T-helper 17 cell (primary cell): Measurements from ENCODE around the gene SMARCD1. TPM values are rescaled to one million over a fixed set of nuclear protein-coding genes. Genes with fewer than 3 reads are reported as not detected.
"Not testable (repeated sequence)": the region's sequence is repeated elsewhere in the genome, so short reads cannot be mapped to it uniquely, and the experiment has no call there.

ENCODE experiments used
- ATAC-seq: fragments of 150-1000 bp; cut with Tn5 transposase; 2 replicates; pipeline ENCODE4 v1.10.0; 2021; ENCODE audit warnings: mild to moderate bottlenecking, moderate library complexity
- DNase-seq, 3 donors: peaks; one replicate each; pipeline versions ENCODE4 v3.0.0 to v3.0.0-alpha.2; 2020 to 2021
- H3K9me3 ChIP-seq: one replicate; pipeline ENCODE4 v1.7.0; 2013; ENCODE audit warnings: low read length, mild to moderate bottlenecking; ENCODE audit not compliant: control insufficient read depth, poor library complexity, severe bottlenecking
- H3K27ac Mint-ChIP-seq: one replicate; pipeline ENCODE4 v1.8.0; 2022; ENCODE audit warnings: mild to moderate bottlenecking, moderate library complexity, mixed read lengths
- H3K27me3 Mint-ChIP-seq: one replicate; pipeline ENCODE4 v1.8.0; 2022; ENCODE audit warnings: mixed read lengths
- H3K36me3 Mint-ChIP-seq: one replicate; pipeline ENCODE4 v1.8.0; 2022; ENCODE audit warnings: low read depth, mixed read lengths
- H3K4me1 Mint-ChIP-seq: one replicate; pipeline ENCODE4 v1.8.0; 2022; ENCODE audit warnings: mild to moderate bottlenecking, mixed read lengths
- H3K4me3 Mint-ChIP-seq: one replicate; pipeline ENCODE4 v1.8.0; 2022; ENCODE audit warnings: mild to moderate bottlenecking, moderate library complexity, mixed read lengths
- total RNA-seq, 4 donors: library from RNA in 2 of 4; stranded (reverse) in 2 of 4; gene quantifications; one replicate each; pipeline ENCODE4 v1.2.3 and lab custom pipeline; 2022 to 2026

SMARCD1 gene
- total RNA-seq, 2 donors from 2014 or later, result 74.0 to 93.6 TPM

DNA sequence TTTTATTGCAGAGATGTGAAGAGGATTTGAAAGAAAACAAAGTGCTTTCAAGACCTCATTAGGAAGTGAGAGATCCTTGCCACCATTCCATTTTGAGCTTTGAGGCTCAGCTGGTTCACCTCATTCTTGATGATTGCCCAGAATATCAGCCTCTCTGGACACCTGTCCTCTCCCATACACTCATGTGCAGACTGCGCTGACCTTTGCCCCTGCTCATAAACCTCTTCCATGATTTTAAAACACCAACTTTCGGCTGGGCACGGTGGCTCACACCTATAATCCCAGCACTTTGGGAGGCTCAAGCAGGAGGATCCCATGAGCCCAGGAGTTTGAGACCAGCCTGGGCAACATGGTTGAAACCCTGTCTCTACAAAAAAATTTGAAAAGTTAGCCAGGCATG, 35.8 kb downstream of the SMARCD1 start:
- H3K9me3 ChIP-seq, result no peaks in the 10 kb centered on the region
- Mint-ChIP-seq H3K27ac (no peak overlapping the region), H3K36me3 (peaks cover 4% of the 10 kb centered on the region), H3K27me3 (no peaks in the 10 kb centered on the region), H3K4me1 (peaks cover 29% of the 10 kb centered on the region), H3K4me3 (no peak overlapping the region)
- ATAC-seq (no peak), DNase-seq (no peak)

DNA sequence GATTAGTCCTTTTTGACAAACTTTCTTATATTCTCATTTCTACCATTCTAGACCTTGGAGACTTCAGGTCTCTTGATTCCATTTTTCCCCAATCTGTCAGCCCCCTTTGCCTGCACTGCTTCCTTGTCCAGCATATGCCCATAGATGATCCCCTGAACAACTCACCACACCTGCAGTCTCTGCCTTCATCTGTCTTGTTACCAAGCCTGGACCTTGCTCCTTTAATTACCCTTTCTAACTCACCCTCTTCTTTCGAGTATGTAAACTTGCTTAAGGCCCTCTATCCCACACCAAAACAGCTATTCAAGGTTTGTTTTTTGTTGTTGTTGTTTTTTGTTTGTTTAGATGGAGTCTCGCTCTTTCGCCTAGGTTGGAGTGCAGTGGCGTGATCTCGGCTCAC, 36.5 kb downstream of the SMARCD1 start:
- peaks cover 4% of the 10 kb centered on the region for H3K36me3 Mint-ChIP-seq

DNA sequence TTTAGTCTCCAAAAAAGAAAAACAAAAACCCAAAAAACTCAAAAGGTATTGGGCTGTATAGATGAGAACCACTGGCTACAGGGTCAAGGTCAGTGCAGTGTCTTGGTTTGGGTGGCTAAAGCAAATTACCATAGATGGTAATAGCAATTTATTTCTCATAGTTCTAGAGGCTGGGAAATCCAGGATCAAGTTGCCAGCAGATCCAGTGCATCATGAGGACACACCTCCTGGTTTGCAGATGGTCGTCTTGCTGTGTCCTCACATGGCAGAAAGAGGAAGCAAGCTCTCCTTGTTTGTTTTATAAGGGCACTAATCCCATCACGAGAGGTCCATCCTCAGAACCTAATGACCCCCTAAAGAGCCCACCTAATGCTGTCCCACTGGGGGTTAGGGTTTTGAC, 38.1 kb downstream of the SMARCD1 start:
- Mint-ChIP-seq H3K27me3 (no peaks in the 10 kb centered on the region), H3K27ac (no peak overlapping the region), H3K4me1 (peaks cover 26% of the 10 kb centered on the region), H3K36me3 (peaks cover 4% of the 10 kb centered on the region), H3K4me3 (no peak overlapping the region)
- ATAC-seq (no peak), DNase-seq (no peak)
- no peaks in the 10 kb centered on the region for H3K9me3 ChIP-seq

More for the DNA sequence above, 36.5 kb downstream of the SMARCD1 start:
- Mint-ChIP-seq H3K4me3 (no peak overlapping the region), H3K4me1 (peaks cover 27% of the 10 kb centered on the region), H3K27ac (peak overlapping the region; percentile 89), H3K27me3 (no peaks in the 10 kb centered on the region)
- ATAC-seq, result no peak
- no peaks in the 10 kb centered on the region for H3K9me3 ChIP-seq
- no peak for DNase-seq

DNA sequence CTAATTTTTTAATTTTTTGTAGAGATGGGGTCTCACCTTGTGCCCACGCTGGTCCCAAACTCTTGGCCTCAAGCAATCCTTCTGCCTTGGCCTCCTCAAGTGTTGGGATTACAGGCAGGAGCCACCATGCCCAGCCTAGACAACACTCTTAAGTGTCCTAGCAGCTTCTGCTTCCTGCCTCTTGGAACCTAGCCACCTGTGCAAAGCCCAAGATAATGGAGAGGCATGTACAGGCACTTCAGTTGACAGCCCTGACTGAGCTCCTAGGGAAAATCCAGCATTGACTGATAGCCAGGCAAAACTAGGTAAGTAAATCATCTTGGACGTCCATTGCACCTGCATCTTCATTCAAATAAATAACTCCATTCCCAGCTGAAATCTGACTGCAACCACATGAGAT, 42.4 kb downstream of the SMARCD1 start:
- peak overlapping the region; percentile 59 for H3K4me3 Mint-ChIP-seq
- peaks cover 23% of the 10 kb centered on the region for H3K4me1 Mint-ChIP-seq
- H3K27me3 Mint-ChIP-seq, result no peaks in the 10 kb centered on the region
- H3K36me3 Mint-ChIP-seq, result peaks cover 3% of the 10 kb centered on the region
- no peaks in the 10 kb centered on the region for H3K9me3 ChIP-seq
- H3K27ac Mint-ChIP-seq, result peak overlapping the region; percentile 57
- ATAC-seq (no peak), DNase-seq (no peak)

DNA sequence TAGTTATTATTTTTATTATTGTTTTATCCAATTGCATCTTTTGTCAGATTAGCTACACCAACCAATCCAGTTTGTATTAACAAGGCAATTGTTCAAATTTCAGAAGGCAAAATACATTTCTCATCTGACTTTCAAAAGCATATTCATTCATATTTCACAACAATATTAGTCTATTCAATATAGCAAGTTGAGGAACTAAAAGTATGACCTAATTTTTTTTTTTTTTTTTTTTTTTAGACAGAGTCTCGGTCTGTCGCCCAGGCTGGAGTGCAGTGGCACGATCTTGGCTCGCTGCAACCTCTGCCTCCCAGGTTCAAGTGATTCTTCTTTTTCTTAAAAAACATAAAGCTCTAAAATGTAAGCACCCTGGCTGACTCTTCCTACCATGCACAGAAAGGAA, 44.1 kb downstream of the SMARCD1 start:
- DNase-seq (no peak), ATAC-seq (no peak)
- peaks cover 25% of the 10 kb centered on the region for H3K4me1 Mint-ChIP-seq
- peaks cover 7% of the 10 kb centered on the region for H3K36me3 Mint-ChIP-seq
- no peak overlapping the region for H3K4me3 Mint-ChIP-seq
- no peaks in the 10 kb centered on the region for H3K9me3 ChIP-seq
- no peaks in the 10 kb centered on the region for H3K27me3 Mint-ChIP-seq
- H3K27ac Mint-ChIP-seq, result peak overlapping the region; percentile 24

DNA sequence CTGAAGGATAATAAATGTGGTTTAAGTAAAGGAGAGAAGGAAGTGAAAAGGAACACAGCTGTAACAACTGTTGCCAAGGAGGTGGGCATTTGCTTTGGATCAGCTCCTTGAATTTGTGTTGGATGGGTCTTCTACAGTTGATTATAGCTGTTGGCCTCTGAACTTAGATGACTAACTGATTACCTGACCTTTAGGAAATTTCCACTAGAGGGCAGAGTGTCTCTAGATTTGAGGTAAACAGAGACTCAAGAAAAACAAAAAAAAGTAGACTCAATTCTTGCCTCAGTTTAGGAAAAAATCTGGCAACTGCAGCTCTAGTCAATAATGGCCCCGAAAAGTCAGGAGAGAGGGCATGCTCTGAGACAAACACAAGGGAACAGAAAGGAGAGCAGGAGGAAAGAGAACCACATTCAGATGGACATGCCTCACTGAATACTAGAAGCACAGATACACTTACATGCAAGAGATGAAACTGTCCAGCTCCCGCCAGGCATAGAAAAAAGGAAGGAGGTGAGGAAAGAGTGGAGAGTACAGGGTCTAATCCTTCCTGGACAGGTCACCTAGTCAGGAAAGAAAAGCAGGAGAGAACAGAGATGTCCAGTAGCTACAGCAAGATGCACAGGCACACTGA, 47.5 kb downstream of the SMARCD1 start:
- peaks cover 15% of the 10 kb centered on the region for H3K36me3 Mint-ChIP-seq
- peaks cover 21% of the 10 kb centered on the region for H3K4me1 Mint-ChIP-seq
- DNase-seq (no peak), ATAC-seq (peak; percentile 74)
- H3K27me3 Mint-ChIP-seq, result no peaks in the 10 kb centered on the region
- H3K27ac Mint-ChIP-seq, result peak overlapping the region; percentile 79
- H3K4me3 Mint-ChIP-seq, result peak overlapping the region; percentile 53
- no peaks in the 10 kb centered on the region for H3K9me3 ChIP-seq

DNA sequence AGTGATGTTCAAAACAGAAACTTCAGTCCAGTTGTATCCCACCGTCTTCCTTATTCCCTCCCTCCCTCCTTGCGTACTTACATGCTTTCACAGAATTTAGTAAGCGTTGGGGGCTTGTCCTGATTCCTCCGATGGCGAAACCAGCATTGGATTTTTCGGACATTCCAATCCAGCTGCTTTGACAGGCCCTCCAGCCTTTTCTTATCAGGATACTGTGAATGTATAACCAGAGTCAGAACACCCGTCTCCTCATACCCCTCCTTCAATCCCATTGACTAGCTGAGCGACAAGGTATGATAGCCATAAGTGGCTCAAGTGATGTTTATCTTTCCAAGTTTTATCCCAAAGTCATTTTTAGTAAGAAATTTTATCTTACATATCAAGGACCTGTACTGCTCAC, 57.9 kb downstream of the SMARCD1 start:
- ATAC-seq, result no peak
- H3K36me3 Mint-ChIP-seq, result no peaks in the 10 kb centered on the region
- H3K4me3 Mint-ChIP-seq, result no peak overlapping the region
- no peak overlapping the region for H3K27ac Mint-ChIP-seq
- H3K27me3 Mint-ChIP-seq, result no peaks in the 10 kb centered on the region
- H3K9me3 ChIP-seq, result no peaks in the 10 kb centered on the region
- H3K4me1 Mint-ChIP-seq, result peaks cover 3% of the 10 kb centered on the region
- DNase-seq, result no peak

DNA sequence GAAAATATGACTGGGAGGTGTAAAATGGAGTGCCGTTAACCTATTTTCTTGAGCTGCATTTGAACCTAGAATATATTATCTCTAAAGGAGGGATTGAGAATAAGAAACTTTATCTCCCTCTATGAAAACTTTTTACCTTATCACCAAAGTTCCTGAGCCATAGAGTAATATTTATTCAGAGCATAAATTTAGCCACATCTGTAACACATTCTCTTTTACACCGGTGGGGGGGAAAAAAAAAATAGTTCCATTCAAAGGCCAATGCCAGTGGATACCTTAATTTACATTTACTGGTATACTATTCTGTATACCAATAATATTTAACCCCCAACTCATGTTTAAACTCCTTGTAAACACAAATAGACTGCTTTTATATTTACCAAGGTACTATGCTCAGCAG, 60.3 kb downstream of the SMARCD1 start:
- Mint-ChIP-seq H3K27me3 (no peaks in the 10 kb centered on the region), H3K4me1 (peaks cover 8% of the 10 kb centered on the region), H3K36me3 (no peaks in the 10 kb centered on the region), H3K27ac (no peak overlapping the region), H3K4me3 (no peak overlapping the region)
- DNase-seq, result no peak
- ATAC-seq, result no peak
- H3K9me3 ChIP-seq, result no peaks in the 10 kb centered on the region

DNA sequence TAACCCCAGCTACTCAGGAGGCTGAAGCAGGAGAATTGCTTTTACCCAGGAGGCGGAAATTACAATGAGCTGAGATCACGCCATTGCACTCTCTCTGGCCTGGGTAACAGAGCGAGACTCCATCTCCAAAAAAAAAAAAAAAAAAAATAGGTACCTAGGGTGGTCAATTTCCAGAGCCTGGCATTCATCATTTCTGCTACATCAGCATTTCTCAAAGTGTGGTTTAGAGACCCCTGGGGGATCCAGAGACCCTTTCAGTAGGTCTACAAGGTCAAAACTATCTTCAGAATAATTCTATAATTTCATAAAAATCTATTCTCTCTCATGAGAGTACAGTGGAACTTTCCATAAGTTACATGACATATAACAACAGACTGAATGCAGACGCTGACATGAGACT, 62.1 kb downstream of the SMARCD1 start:
- H3K27ac Mint-ChIP-seq, result no peak overlapping the region
- no peaks in the 10 kb centered on the region for H3K9me3 ChIP-seq
- no peak for ATAC-seq
- H3K4me3 Mint-ChIP-seq, result no peak overlapping the region
- peaks cover 21% of the 10 kb centered on the region for H3K4me1 Mint-ChIP-seq
- H3K36me3 Mint-ChIP-seq, result peaks cover 2% of the 10 kb centered on the region
- no peak for DNase-seq
- no peaks in the 10 kb centered on the region for H3K27me3 Mint-ChIP-seq

DNA sequence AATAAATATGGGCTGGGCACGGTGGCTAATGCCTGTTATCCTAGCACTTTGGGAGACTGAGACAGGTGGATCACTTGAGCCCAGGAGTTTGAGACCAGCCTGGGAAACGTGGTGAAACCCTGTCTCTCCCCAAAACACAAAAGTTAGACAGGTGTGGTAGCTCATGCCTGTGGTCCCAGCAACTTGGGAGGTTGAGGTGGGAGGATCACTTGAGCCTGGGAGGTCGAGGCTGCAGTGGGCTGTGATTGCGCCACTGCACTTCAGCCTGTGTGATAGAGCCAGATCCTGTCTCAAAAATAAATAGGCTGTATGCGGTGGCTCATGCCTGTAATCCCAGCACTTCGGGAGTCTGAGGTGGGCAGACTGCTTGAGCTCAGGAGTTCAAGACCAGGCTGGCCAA, 62.9 kb downstream of the SMARCD1 start:
- not testable (repeated sequence) for H3K36me3 Mint-ChIP-seq, H3K27me3 Mint-ChIP-seq, H3K27ac Mint-ChIP-seq, ATAC-seq, DNase-seq, H3K9me3 ChIP-seq, H3K4me3 Mint-ChIP-seq
- peaks cover 21% of the 10 kb centered on the region for H3K4me1 Mint-ChIP-seq

DNA sequence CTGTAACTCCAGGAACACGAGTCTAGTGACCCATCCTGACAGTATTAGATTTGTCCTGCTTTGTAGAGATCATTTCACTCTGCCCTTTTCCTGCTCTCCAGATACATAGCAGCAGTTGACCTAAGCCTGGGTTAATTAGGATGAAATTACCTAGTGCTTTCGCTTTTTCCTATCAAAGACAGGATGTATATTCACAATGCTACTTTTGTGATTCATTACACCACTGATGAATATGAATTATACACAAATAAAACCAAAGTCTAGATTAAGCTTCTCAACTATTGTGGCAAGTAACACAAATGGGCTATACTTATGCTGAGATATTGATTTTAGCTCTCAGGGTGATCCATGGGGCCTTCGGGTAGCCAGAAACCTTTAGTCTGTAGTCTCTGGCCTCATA, 64.2 kb downstream of the SMARCD1 start:
- ATAC-seq (no peak), DNase-seq (no peak)
- peak overlapping the region; percentile 67 for H3K27ac Mint-ChIP-seq
- H3K9me3 ChIP-seq, result no peaks in the 10 kb centered on the region
- H3K36me3 Mint-ChIP-seq, result peaks cover 2% of the 10 kb centered on the region
- no peaks in the 10 kb centered on the region for H3K27me3 Mint-ChIP-seq
- peaks cover 21% of the 10 kb centered on the region for H3K4me1 Mint-ChIP-seq
- H3K4me3 Mint-ChIP-seq, result no peak overlapping the region

Other genes starting within 250 kb of the SMARCD1 start
- gene BCDIN3D, start 242.2 kb upstream of the SMARCD1 start, total RNA-seq, result 1 to 10 TPM; 3.6 to 4.9 TPM
- gene FAIM2, start 181.4 kb upstream of the SMARCD1 start, total RNA-seq, result under 1 TPM; 0.05 to 0.68 TPM
- gene AQP2, start 134.6 kb upstream of the SMARCD1 start, total RNA-seq, result not detected
- not detected for gene AQP5, start 123.5 kb upstream of the SMARCD1 start, total RNA-seq
- gene AQP6, start 112.4 kb upstream of the SMARCD1 start, total RNA-seq, result not detected
- gene RACGAP1, start 59.8 kb upstream of the SMARCD1 start, total RNA-seq, result 1 to 10 TPM; 6.8 to 7.3 TPM
- gene ASIC1, start 27.7 kb upstream of the SMARCD1 start, total RNA-seq, result 1 to 10 TPM in 1 of 2 donors, under 1 TPM in 1; 0.17 to 1.1 TPM
- 1 to 10 TPM in 1 of 2 donors, under 1 TPM in 1; 0.77 to 1.0 TPM for gene GPD1, start 18.7 kb downstream of the SMARCD1 start, total RNA-seq
- 10 to 100 TPM; 40.1 to 45.1 TPM for gene COX14, start 26.9 kb downstream of the SMARCD1 start, total RNA-seq
- 10 to 100 TPM; 51.6 to 57.8 TPM for gene CERS5, start 82.0 kb downstream of the SMARCD1 start, total RNA-seq
- gene LIMA1, start 198.2 kb downstream of the SMARCD1 start, total RNA-seq, result 10 to 100 TPM; 10.2 to 11.6 TPM